Neuronal stem cell (in vitro differentiated cells): ENCODE data around the gene PDE1A. TPM values are rescaled to one million over a fixed set of nuclear protein-coding genes. Genes with fewer than 3 reads are reported as not detected.

Experiments used
- DNase-seq: peaks from one replicate; pipeline ENCODE4 v3.0.0-alpha.2; 2013; ENCODE audit warnings: low spot score
- H2AFZ ChIP-seq: one replicate; pipeline ENCODE4 v1.6.1; 2013; ENCODE audit warnings: mild to moderate bottlenecking, low read length, inconsistent platforms
- H2AK5ac ChIP-seq: 2 replicates; pipeline ENCODE4 v1.6.1; 2013; ENCODE audit warnings: low read depth, mild to moderate bottlenecking, inconsistent platforms, low read length, moderate library complexity, mixed read lengths
- H2BK120ac ChIP-seq: 2 replicates; pipeline ENCODE4 v1.6.1; 2013; ENCODE audit warnings: low read depth, mild to moderate bottlenecking, inconsistent platforms, low read length, moderate library complexity, mixed read lengths
- H2BK12ac ChIP-seq: one replicate; pipeline ENCODE4 v1.6.1; 2013; ENCODE audit warnings: low read length, inconsistent platforms
- H2BK15ac ChIP-seq: 2 replicates; pipeline ENCODE4 v1.6.1; 2013; ENCODE audit warnings: mild to moderate bottlenecking, low read length, inconsistent platforms, mixed read lengths
- H2BK5ac ChIP-seq: one replicate; pipeline ENCODE4 v1.6.1; 2013; ENCODE audit warnings: inconsistent platforms, mild to moderate bottlenecking, low read length, moderate library complexity
- H3K14ac ChIP-seq: one replicate; pipeline ENCODE4 v1.6.1; 2013; ENCODE audit warnings: low read length, inconsistent platforms
- H3K18ac ChIP-seq: 2 replicates; pipeline ENCODE4 v1.6.1; 2013; ENCODE audit warnings: low read length, inconsistent platforms
- H3K23ac ChIP-seq: 2 replicates; pipeline ENCODE4 v1.6.1; 2013; ENCODE audit warnings: low read depth, mild to moderate bottlenecking, mixed read lengths, low read length, inconsistent platforms; ENCODE audit not compliant: poor library complexity
- H3K27ac ChIP-seq: replicated peaks from 3 replicates; pipeline ENCODE4 v1.5.1; 2013; ENCODE audit warnings: low read length, inconsistent platforms
- H3K27me3 ChIP-seq, 3 experiments: 2 replicates each; pipeline ENCODE4 v1.6.1; 2013; ENCODE audit warnings: low read length in 3 of 3, mild to moderate bottlenecking in 2 of 3, inconsistent platforms in 1 of 3, low read depth in 1 of 3, mixed read lengths in 1 of 3, moderate library complexity in 1 of 3; ENCODE audit not compliant: control insufficient read depth in 3 of 3, insufficient read depth in 3 of 3
- H3K36me3 ChIP-seq, 2 donors: replicated peaks in 1 of 2; 2 replicates each; pipeline ENCODE4 v1.6.1; 2013; ENCODE audit warnings: low read length in 2 of 2; ENCODE audit not compliant: control insufficient read depth in 2 of 2, insufficient read depth in 2 of 2
- H3K4ac ChIP-seq: 2 replicates; pipeline ENCODE4 v1.6.1; 2013; ENCODE audit warnings: inconsistent platforms, mild to moderate bottlenecking, low read length, moderate library complexity
- H3K4me1 ChIP-seq, 2 donors: 1 replicate in 1 of 2; 2 replicates in 1 of 2; pipeline ENCODE4 v1.6.1; 2013; ENCODE audit warnings: low read length in 2 of 2, low read depth in 1 of 2; ENCODE audit not compliant: control insufficient read depth in 2 of 2, insufficient read depth in 1 of 2
- H3K4me2 ChIP-seq: one replicate; pipeline ENCODE4 v1.6.1; 2013; ENCODE audit warnings: mild to moderate bottlenecking, low read length, inconsistent platforms; ENCODE audit not compliant: insufficient read depth, poor library complexity, severe bottlenecking
- H3K4me3 ChIP-seq, 2 donors: 2 replicates each; pipeline ENCODE4 v1.5.1; 2013; ENCODE audit warnings: low read length in 2 of 2, mild to moderate bottlenecking in 2 of 2, inconsistent platforms in 1 of 2, moderate library complexity in 1 of 2
- H3K79me1 ChIP-seq: one replicate; pipeline ENCODE4 v1.6.1; 2013; ENCODE audit warnings: low read depth, mild to moderate bottlenecking, inconsistent platforms, low read length, moderate library complexity
- H3K9ac ChIP-seq: one replicate; pipeline ENCODE4 v1.6.1; 2013; ENCODE audit warnings: mild to moderate bottlenecking, low read depth, low read length, inconsistent platforms; ENCODE audit not compliant: poor library complexity
- H3K9me3 ChIP-seq, 2 donors: replicated peaks in 1 of 2; 2 replicates each; pipeline versions ENCODE3 to v1.6.1; 2013; ENCODE audit warnings: low read length in 2 of 2, mild to moderate bottlenecking in 2 of 2, inconsistent platforms in 1 of 2, low read depth in 1 of 2, mixed read lengths in 1 of 2, moderate library complexity in 1 of 2; ENCODE audit not compliant: control insufficient read depth in 2 of 2, insufficient read depth in 1 of 2
- H4K8ac ChIP-seq: one replicate; pipeline ENCODE4 v1.6.1; 2013; ENCODE audit warnings: low read depth, mild to moderate bottlenecking, inconsistent platforms, low read length, moderate library complexity
- H4K91ac ChIP-seq: one replicate; pipeline ENCODE4 v1.6.1; 2013; ENCODE audit warnings: low read length, low read depth, mild to moderate bottlenecking, inconsistent platforms; ENCODE audit not compliant: poor library complexity
- WGBS, 2 donors: extraction: QIAGEN DNeasy Blood & Tissue Kit; methylation state at CpG; one replicate each; pipeline ENCODE4 v1.1.7; 2013; ENCODE audit warnings: missing lambda C conversion rate in 2 of 2, mixed read lengths in 1 of 2; ENCODE audit not compliant: insufficient read length in 2 of 2, insufficient replicate concordance in 1 of 2; ENCODE audit errors: extremely low coverage in 2 of 2; 5-methylcytosine and 5-hydroxymethylcytosine counted together
- small RNA-seq: library from polyadenylated mRNA; stranded (forward); fragments of <200 nt; extraction: miRNeasy Mini kit (QIAGEN cat#:217004); gene quantifications from one replicate; pipeline ENCODE3, GENCODE V24; 2013; ENCODE audit not compliant: insufficient read depth

The PDE1A gene

DNA sequence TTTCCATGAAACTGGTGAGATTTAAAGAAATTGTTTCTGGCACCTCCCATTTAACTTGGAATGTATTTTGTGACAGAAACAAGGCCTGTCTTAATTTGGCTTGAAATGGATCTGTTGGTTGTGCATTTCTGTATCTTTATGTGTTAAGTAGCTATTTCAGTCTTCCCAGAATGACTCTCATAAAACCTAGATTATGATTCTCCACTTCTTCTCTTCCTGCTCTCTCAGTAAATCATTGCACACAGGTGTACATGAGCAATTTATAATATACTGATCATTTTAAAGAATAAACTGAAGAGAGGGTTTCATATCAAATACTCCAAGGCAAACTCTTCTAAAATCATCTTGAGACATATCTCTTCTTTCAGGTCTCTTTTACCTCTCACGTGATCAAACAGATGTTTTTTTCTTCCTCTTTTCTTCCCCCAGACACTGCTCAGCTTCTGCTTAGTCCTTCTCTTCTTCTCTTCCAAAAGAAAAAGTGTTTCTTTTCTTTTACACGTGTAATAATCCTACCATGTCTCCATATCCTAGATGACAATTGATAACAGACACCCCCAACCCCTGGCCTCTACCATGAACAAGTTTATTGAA lies 329.2 kb downstream of the PDE1A start:
- DNase-seq = no peak
- H2AK5ac ChIP-seq = no peak overlapping the region
- no peak overlapping the region for H2BK15ac ChIP-seq
- no peak overlapping the region for H3K27ac ChIP-seq
- H3K9me3 ChIP-seq = peaks cover 0 to 3% of the 10 kb centered on the region in 2 donors
- no peak overlapping the region for H3K14ac ChIP-seq
- H2BK12ac ChIP-seq = no peak overlapping the region
- H3K79me1 ChIP-seq = no peaks in the 10 kb centered on the region
- H3K4ac ChIP-seq = no peak overlapping the region
- H4K8ac ChIP-seq = no peak overlapping the region
- no peaks in the 10 kb centered on the region for H3K36me3 ChIP-seq
- no peak overlapping the region for H3K23ac ChIP-seq
- no peak overlapping the region for H3K4me3 ChIP-seq
- H2BK120ac ChIP-seq = no peak overlapping the region
- peaks cover 0 to 9% of the 10 kb centered on the region in 2 donors for H3K4me1 ChIP-seq
- no CpG with 5 or more reads among the region's 2 CpGs for WGBS, 2 donors
- no peaks in the 10 kb centered on the region for H3K27me3 ChIP-seq
- no peak overlapping the region for H4K91ac ChIP-seq
- H2BK5ac ChIP-seq = no peak overlapping the region
- H2AFZ ChIP-seq = no peak overlapping the region
- H3K18ac ChIP-seq = no peak overlapping the region
- H3K4me2 ChIP-seq = no peak overlapping the region
- no peak overlapping the region for H3K9ac ChIP-seq

DNA sequence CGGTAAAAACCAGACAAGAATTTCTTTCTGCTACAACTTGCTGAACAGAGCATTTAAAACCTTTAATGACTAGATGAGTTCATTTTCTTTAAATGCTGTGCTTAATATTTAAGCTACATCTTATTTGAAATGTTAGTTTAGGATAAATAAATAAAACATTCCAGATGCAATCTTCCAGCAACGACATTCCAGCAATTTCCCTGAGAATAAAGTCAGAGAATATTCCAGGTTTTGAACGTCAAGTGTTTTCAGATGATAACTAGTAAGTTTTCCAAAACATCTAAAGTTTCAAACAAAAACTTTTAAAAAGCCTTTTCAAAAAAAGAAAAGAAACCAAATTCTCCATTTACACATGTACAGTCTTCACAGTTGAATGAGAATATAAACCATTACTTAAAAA lies 336.4 kb downstream of the PDE1A start:
- Histone ChIP-seq H3K27ac (no peak overlapping the region), H2BK15ac (no peak overlapping the region), H3K9ac (no peak overlapping the region), H3K27me3 (no peaks in the 10 kb centered on the region), H3K4me1 (peaks cover 0 to 4% of the 10 kb centered on the region in 2 donors), H3K36me3 (no peaks in the 10 kb centered on the region), H2AFZ (no peak overlapping the region), H2BK120ac (no peak overlapping the region), H2BK5ac (no peak overlapping the region), H2AK5ac (no peak overlapping the region), H3K14ac (no peak overlapping the region), H3K4me3 (no peak overlapping the region), H4K8ac (no peak overlapping the region), H3K79me1 (no peaks in the 10 kb centered on the region), H2BK12ac (no peak overlapping the region), H4K91ac (no peak overlapping the region), H3K23ac (no peak overlapping the region), H3K4me2 (no peak overlapping the region), H3K9me3 (peaks cover 0 to 3% of the 10 kb centered on the region in 2 donors), H3K18ac (no peak overlapping the region), H3K4ac (no peak overlapping the region)
- no CpG with 5 or more reads among the region's 3 CpGs for WGBS, 2 donors
- no peak for DNase-seq

Small RNAs within 50 kb of the gene (small RNA-seq; reads per million reads assigned to genes)
- not detected for gene RN7SL267P
